Uterus (tissue), 4 donors: ENCODE data around the gene NCEH1. TPM values are rescaled to one million over a fixed set of nuclear protein-coding genes. Genes with fewer than 3 reads are reported as not detected.
"Not testable (repeated sequence)": the region's sequence is repeated elsewhere in the genome, so short reads cannot be mapped to it uniquely, and the experiment has no call there.

Experiments
- DNase-seq, 2 donors: peaks; one replicate each; pipeline ENCODE4 v3.0.0-alpha.2; 2019 to 2020
- H3K27ac ChIP-seq, 2 donors: fragments of 200-600 bp; sonication (generic); 1 replicate in 1 of 2; 2 replicates in 1 of 2; pipeline ENCODE4 v1.5.1; 2016 to 2018
- H3K27me3 ChIP-seq, 2 donors: fragments of 200-600 bp; sonication (generic); one replicate each; pipeline ENCODE4 v1.5.1; 2018 to 2019; ENCODE audit warnings: control low read depth in 1 of 2
- H3K36me3 ChIP-seq, 2 donors: fragments of 200-600 bp; sonication (generic); one replicate each; pipeline ENCODE4 v1.5.1; 2019; ENCODE audit warnings: control low read depth in 1 of 2
- H3K4me1 ChIP-seq, 2 donors: fragments of 200-600 bp; sonication (generic); one replicate each; pipeline ENCODE4 v1.5.1; 2018 to 2019; ENCODE audit warnings: control low read depth in 1 of 2
- H3K4me3 ChIP-seq, 2 donors: fragments of 200-600 bp; sonication (generic); 1 replicate in 1 of 2; 2 replicates in 1 of 2; pipeline ENCODE4 v1.5.1; 2018 to 2019; ENCODE audit warnings: mild to moderate bottlenecking in 1 of 2
- H3K9me3 ChIP-seq, 2 donors: fragments of 200-600 bp; sonication (generic); one replicate each; pipeline ENCODE4 v1.5.1; 2019; ENCODE audit warnings: control low read depth in 1 of 2
- POLR2A ChIP-seq, 2 donors: fragments of 450-650 bp; IDR thresholded peaks; one replicate each; pipeline ENCODE4 v1.6.1; 2016; ENCODE audit warnings: antibody characterized with exemption in 2 of 2, mild to moderate bottlenecking in 1 of 2, moderate library complexity in 1 of 2
- intact Hi-C: fragments of 100-400 bp; cut with DNase I; formaldehyde crosslinking; loops from one replicate; pipeline ENCODE4 v1.15.1; 2023; ENCODE audit warnings: low total_unique reads
- total RNA-seq, 4 donors: library from RNA; depleted of rRNA in 3 of 4; stranded (reverse); fragments of >200 nt in 3 of 4; gene quantifications; one replicate each; pipeline versions ENCODE4 v1.1.0 to v1.2.4, GENCODE V29; 2014 to 2023
- TF ChIP-seq, protein P1 (sequence below), 4 experiments: fragments of 200-600 bp in 2 of 4; fragments of 450-650 bp in 2 of 4; sonication (generic) in 2 of 4; IDR thresholded peaks; one replicate each; pipeline ENCODE4 v1.5.1; 2016 to 2019; ENCODE audit warnings: antibody characterized with exemption in 4 of 4, mild to moderate bottlenecking in 2 of 4, moderate library complexity in 1 of 4
- donor health status: DM: yes; HTN: yes; CAD: no.

NCEH1 gene
- total RNA-seq, 4 donors from 2014 or later: 1.8 to 5.8 (median 5.4) TPM

- no peaks in the 10 kb centered on the region for H3K27me3 ChIP-seq
- no peak for TF ChIP-seq POLR2A (IDR thresholded peaks at IDR 0.05)
- TF ChIP-seq, protein P1, sequence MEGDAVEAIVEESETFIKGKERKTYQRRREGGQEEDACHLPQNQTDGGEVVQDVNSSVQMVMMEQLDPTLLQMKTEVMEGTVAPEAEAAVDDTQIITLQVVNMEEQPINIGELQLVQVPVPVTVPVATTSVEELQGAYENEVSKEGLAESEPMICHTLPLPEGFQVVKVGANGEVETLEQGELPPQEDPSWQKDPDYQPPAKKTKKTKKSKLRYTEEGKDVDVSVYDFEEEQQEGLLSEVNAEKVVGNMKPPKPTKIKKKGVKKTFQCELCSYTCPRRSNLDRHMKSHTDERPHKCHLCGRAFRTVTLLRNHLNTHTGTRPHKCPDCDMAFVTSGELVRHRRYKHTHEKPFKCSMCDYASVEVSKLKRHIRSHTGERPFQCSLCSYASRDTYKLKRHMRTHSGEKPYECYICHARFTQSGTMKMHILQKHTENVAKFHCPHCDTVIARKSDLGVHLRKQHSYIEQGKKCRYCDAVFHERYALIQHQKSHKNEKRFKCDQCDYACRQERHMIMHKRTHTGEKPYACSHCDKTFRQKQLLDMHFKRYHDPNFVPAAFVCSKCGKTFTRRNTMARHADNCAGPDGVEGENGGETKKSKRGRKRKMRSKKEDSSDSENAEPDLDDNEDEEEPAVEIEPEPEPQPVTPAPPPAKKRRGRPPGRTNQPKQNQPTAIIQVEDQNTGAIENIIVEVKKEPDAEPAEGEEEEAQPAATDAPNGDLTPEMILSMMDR (IDR thresholded peaks at IDR 0.05): no peak
- H3K4me3 ChIP-seq: no peak overlapping the region
- intact Hi-C loops: no loop called here
- no peak for DNase-seq
- H3K27ac ChIP-seq: no peak overlapping the region
- no peaks in the 10 kb centered on the region for H3K9me3 ChIP-seq
- H3K4me1 ChIP-seq: no peaks in the 10 kb centered on the region
- no peaks in the 10 kb centered on the region for H3K36me3 ChIP-seq
These were observed 110.2 kb downstream of the NCEH1 start for GRCh38 chr3:172600644-172601065.

GRCh38 chr3:172598904-172599303 is 112.0 kb downstream of the NCEH1 start:
- Histone ChIP-seq H3K4me1 (no peaks in the 10 kb centered on the region), H3K9me3 (no peaks in the 10 kb centered on the region), H3K27me3 (no peaks in the 10 kb centered on the region), H3K27ac (no peak overlapping the region), H3K36me3 (no peaks in the 10 kb centered on the region), H3K4me3 (no peak overlapping the region)
- TF ChIP-seq, protein P1 (IDR thresholded peaks at IDR 0.05): no peak
- TF ChIP-seq POLR2A (IDR thresholded peaks at IDR 0.05): no peak
- no peak for DNase-seq
- intact Hi-C loops: loop anchor here (10.0 kb wide), 1 partner anchor 114 kb away; no protein-coding TSS in a partner anchor

- Histone ChIP-seq H3K27ac (peak overlapping the region; percentile 75 to 87), H3K4me3 (no peak overlapping the region), H3K9me3 (no peaks in the 10 kb centered on the region), H3K36me3 (no peaks in the 10 kb centered on the region), H3K4me1 (no peaks in the 10 kb centered on the region), H3K27me3 (no peaks in the 10 kb centered on the region)
- DNase-seq: no peak
- intact Hi-C loops: loop anchor here (10.0 kb wide), 1 partner anchor 112 kb away; no protein-coding TSS in a partner anchor
- no peak for TF ChIP-seq POLR2A (IDR thresholded peaks at IDR 0.05)
- TF ChIP-seq, protein P1 (IDR thresholded peaks at IDR 0.05): peak in 1 of 4 experiments; percentile 3
These were observed 114.5 kb downstream of the NCEH1 start for GRCh38 chr3:172596394-172596706.

- peak in 1 of 2 donors; percentile 49 for DNase-seq
- Histone ChIP-seq H3K36me3 (no peaks in the 10 kb centered on the region), H3K27me3 (no peaks in the 10 kb centered on the region), H3K27ac (peak overlapping the region; percentile 75 to 87), H3K4me1 (no peaks in the 10 kb centered on the region), H3K9me3 (no peaks in the 10 kb centered on the region), H3K4me3 (peak overlapping the region in 1 of 2 donors; percentile 16)
- intact Hi-C loops: loop anchor here (10.0 kb wide), 1 partner anchor 111 kb away; no protein-coding TSS in a partner anchor
- TF ChIP-seq, protein P1 (IDR thresholded peaks at IDR 0.05): peak; percentile 73 to 85 (median 78)
- no peak for TF ChIP-seq POLR2A (IDR thresholded peaks at IDR 0.05)
These were observed 115.0 kb downstream of the NCEH1 start for GRCh38 chr3:172595664-172596393.

DNA sequence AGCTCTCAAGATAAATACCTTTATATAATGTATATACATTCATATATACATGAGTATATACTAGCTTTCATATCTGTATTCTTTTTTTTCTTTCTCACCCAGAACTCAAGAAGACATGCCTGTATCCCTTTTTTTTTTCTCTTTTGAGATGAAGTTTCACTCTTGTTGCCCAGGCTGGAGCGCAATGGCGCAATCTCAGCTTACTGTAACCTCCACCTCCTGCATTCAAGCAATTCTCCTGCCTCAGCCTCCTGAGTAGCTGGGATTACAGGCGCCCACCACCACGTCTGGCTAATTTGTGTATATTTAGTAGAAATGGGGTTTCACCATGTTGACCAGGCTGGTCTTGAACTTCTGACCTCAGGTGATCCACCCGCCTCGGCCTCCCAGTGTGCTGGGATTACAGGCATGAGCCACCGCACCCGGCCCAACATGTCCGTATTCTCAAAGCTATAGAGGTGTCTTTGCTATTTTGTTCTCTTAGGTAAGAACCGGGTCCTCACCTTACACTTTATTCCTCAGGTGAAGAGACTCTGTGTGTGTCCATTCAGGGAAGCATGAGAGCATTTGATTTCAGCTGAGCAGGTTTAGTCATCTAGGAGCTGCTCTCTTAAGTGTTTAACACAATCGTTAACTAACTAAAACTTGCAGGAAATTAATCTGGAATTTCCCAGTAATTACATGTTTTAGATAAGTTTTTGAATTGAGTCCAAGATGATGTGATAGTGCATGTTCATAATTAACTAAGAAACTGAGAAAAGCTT is 115.8 kb downstream of the NCEH1 start:
- intact Hi-C loops: loop anchor here (10.0 kb wide), 1 partner anchor 110 kb away; no protein-coding TSS in a partner anchor
- not testable (repeated sequence) for H3K27me3 ChIP-seq, DNase-seq, H3K4me3 ChIP-seq, H3K36me3 ChIP-seq, H3K9me3 ChIP-seq, H3K4me1 ChIP-seq
- H3K27ac ChIP-seq: peak overlapping the region; percentile 75 to 87
